RWPE2 (cell line): ENCODE results near the gene NID1.

Source experiments
- ATAC-seq: fragments of 200-7000 bp; cut with Tn5 transposase; 3 replicates; pipeline ENCODE4 v1.9.1; 2021; ENCODE audit warnings: low read depth
- DNase-seq: peaks from one replicate; pipeline ENCODE4 v3.0.0-alpha.2; 2020; ENCODE audit warnings: low spot score
- H3K27ac ChIP-seq: fragments of 450-650 bp; 2 replicates; pipeline ENCODE4 v1.5.1; 2017; ENCODE audit warnings: mild to moderate bottlenecking; ENCODE audit not compliant: poor library complexity, severe bottlenecking
- H3K27me3 ChIP-seq: fragments of 250-450 bp; sonication (Bioruptor Pico); 2 replicates; pipeline ENCODE4 v1.5.1; 2021; ENCODE audit warnings: mild to moderate bottlenecking, moderate library complexity; ENCODE audit not compliant: insufficient read depth, poor library complexity, severe bottlenecking
- H3K36me3 ChIP-seq: fragments of 250-450 bp; sonication (Bioruptor Pico); 2 replicates; pipeline ENCODE4 v1.5.1; 2020; ENCODE audit warnings: low read depth, mild to moderate bottlenecking, moderate library complexity
- H3K4me1 ChIP-seq: fragments of 250-450 bp; sonication (Bioruptor Pico); 2 replicates; pipeline ENCODE4 v1.5.1; 2021; ENCODE audit warnings: mild to moderate bottlenecking, moderate library complexity; ENCODE audit not compliant: insufficient read depth, poor library complexity, severe bottlenecking
- H3K4me3 ChIP-seq: fragments of 250-450 bp; sonication (Bioruptor Pico); 2 replicates; pipeline ENCODE4 v1.5.1; 2021; ENCODE audit warnings: mild to moderate bottlenecking, moderate library complexity; ENCODE audit not compliant: severe bottlenecking
- H3K9me3 ChIP-seq: fragments of 250-450 bp; sonication (Bioruptor Pico); 2 replicates; pipeline ENCODE4 v1.5.1; 2021; ENCODE audit warnings: mild to moderate bottlenecking, moderate library complexity; ENCODE audit not compliant: severe bottlenecking
- CTCF ChIP-seq: fragments of 450-650 bp; IDR thresholded peaks from one replicate; pipeline ENCODE4 v1.5.1; 2017; ENCODE audit warnings: mild to moderate bottlenecking, moderate library complexity; ENCODE audit not compliant: poor library complexity, severe bottlenecking

The NID1 gene

GRCh38 chr1:236103646-236104218 is 38.8 kb upstream of the NID1 start:
- ATAC-seq, result no peak
- no peaks in the 10 kb centered on the region for H3K9me3 ChIP-seq
- DNase-seq, result no peak
- peak; percentile 70 for TF ChIP-seq CTCF
- H3K27me3 ChIP-seq, result no peaks in the 10 kb centered on the region
- H3K27ac ChIP-seq, result no peak overlapping the region
- no peaks in the 10 kb centered on the region for H3K4me1 ChIP-seq
- no peak overlapping the region for H3K4me3 ChIP-seq
- no peaks in the 10 kb centered on the region for H3K36me3 ChIP-seq

GRCh38 chr1:236103059-236103458 is 38.2 kb upstream of the NID1 start:
- H3K4me1 ChIP-seq, result no peaks in the 10 kb centered on the region
- no peaks in the 10 kb centered on the region for H3K36me3 ChIP-seq
- no peak overlapping the region for H3K4me3 ChIP-seq
- no peak for TF ChIP-seq CTCF
- no peak overlapping the region for H3K27ac ChIP-seq
- no peak for DNase-seq
- no peaks in the 10 kb centered on the region for H3K9me3 ChIP-seq
- ATAC-seq, result no peak
- no peaks in the 10 kb centered on the region for H3K27me3 ChIP-seq

DNA sequence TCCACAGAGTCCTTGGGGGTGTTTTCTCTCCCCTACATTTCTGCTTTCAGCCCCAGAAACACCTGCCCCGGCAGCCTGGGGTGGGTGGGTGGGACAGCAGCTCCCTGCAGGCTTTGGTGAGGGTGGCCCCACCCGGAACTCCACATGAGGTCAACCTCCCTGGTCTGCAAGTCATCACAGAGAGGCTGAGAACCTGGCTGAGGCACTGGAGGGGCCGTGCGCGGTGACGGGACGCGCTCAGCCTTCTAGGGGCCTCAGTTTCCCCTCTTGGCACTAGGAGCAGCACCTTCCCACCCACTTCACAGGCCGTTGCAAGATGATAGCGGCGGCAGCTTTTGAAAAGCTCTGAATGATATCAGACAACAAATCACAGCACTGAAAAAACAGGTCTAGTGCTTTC is 37.7 kb upstream of the NID1 start:
- H3K9me3 ChIP-seq, result no peaks in the 10 kb centered on the region
- no peak for TF ChIP-seq CTCF
- H3K4me3 ChIP-seq, result no peak overlapping the region
- no peaks in the 10 kb centered on the region for H3K4me1 ChIP-seq
- ATAC-seq, result no peak
- no peaks in the 10 kb centered on the region for H3K36me3 ChIP-seq
- no peaks in the 10 kb centered on the region for H3K27me3 ChIP-seq
- DNase-seq, result no peak
- H3K27ac ChIP-seq, result no peak overlapping the region

DNA sequence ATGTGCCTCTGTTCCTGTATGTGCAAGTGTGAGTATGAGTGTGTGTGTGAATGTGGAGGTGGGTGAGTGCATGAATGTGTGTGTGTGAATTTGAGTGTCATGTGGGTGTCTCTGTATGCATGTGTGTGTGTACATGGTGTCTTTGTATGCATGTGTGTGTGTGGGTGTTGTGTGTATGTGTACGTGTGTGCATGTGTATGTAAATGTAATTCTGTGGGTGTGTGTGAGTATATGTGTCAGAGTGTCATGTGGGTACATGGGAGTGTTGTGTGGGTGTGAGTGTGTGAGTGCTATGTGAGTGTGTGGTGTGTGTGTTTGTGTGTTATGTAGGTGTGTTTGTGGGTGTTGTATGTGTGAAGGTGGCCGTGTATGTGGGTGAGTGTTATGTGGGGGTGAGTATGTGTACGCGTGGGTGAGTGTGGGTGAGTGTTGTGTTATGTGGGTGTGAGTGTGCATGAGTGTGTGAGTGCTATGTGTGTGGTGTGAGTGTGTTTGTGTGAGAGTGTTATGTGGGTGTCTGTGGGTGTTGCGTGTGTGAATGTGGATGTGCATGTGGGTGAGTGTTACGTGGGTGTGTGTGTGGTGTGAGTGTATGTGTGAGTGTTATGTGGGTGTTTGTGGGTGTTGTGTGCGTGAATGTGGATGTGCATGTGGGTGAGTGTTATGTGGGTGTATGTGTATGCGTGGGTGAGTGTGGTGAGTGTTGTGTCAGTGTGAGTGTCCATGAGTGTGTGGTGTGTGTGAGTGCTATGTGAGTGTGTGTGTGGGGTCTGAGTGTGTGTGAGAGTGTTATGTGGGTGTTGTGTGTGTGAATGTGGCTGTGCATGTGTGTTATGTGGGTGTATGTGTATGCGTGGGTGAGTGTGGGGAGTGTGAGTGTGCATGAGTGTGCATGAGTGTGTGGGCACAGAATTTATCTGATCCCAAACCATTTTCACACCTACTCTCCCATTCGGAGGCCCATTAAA is 36.6 kb upstream of the NID1 start:
- ATAC-seq, result no peak
- no peak overlapping the region for H3K4me3 ChIP-seq
- no peak for TF ChIP-seq CTCF
- H3K27me3 ChIP-seq, result no peaks in the 10 kb centered on the region
- H3K4me1 ChIP-seq, result no peaks in the 10 kb centered on the region
- no peak overlapping the region for H3K27ac ChIP-seq
- H3K36me3 ChIP-seq, result no peaks in the 10 kb centered on the region
- peaks cover 1% of the 10 kb centered on the region for H3K9me3 ChIP-seq
- DNase-seq, result no peak

DNA sequence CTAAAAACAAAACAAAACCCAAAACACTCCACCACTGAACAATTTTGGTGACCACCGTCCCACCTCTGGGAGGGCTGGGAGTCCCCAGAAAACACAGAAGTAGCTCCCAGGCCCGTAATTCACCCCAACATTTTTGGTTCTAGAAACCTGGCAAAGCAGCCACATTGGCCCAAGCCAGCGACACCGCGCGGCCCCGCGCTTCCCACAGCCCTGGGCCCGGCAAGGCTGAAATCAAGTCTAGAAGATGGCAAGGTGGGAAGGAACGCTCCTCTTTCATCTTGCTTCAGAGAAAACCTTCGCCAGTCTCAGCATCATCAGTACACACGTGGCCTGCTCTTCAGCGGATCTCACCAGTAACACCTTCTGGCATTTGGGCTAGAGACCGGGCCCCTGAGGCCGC is 35.9 kb upstream of the NID1 start:
- H3K27ac ChIP-seq, result no peak overlapping the region
- H3K4me1 ChIP-seq, result no peaks in the 10 kb centered on the region
- H3K9me3 ChIP-seq, result peaks cover 3% of the 10 kb centered on the region
- no peak overlapping the region for H3K4me3 ChIP-seq
- H3K27me3 ChIP-seq, result no peaks in the 10 kb centered on the region
- no peaks in the 10 kb centered on the region for H3K36me3 ChIP-seq
- no peak for ATAC-seq
- no peak for DNase-seq
- no peak for TF ChIP-seq CTCF
